ENCODE results near the gene DNASE1L1.

- TF ChIP-seq CTCF (IDR thresholded peaks at IDR 0.05; ENCODE audit: poor library complexity) (no peak), EZH2 (IDR thresholded peaks at IDR 0.05; ENCODE audit: borderline replicate concordance) (no peak), EZH2phosphoT487 (IDR thresholded peaks at IDR 0.05; ENCODE audit: low read depth, severe bottlenecking, unreplicated experiment) (no peak)
Observed at GRCh38 chrX:154401918-154402621, 7.0 kb downstream of the DNASE1L1 start.
